A549 (cell line): ENCODE results near the gene KLHDC8B. TPM values are rescaled to one million over a fixed set of nuclear protein-coding genes. Genes with fewer than 3 reads are reported as not detected.

Source experiments
- CHD4 ChIP-seq: fragments of 200-600 bp; sonication (generic); IDR thresholded peaks from 2 replicates; pipeline ENCODE4 v1.6.1; 2016; ENCODE audit warnings: antibody characterized with exemption, mild to moderate bottlenecking, borderline replicate concordance
- EHMT2 ChIP-seq: fragments of 200-600 bp; sonication (generic); IDR thresholded peaks from 2 replicates; pipeline ENCODE4 v1.6.1; 2016; ENCODE audit warnings: antibody characterized with exemption, low read depth, mild to moderate bottlenecking, moderate library complexity
- EP300 ChIP-seq, 2 experiments: fragments of >200 bp; sonication (Bioruptor Twin); formaldehyde crosslinking; IDR thresholded peaks; 2 replicates in 1 of 2; 3 replicates in 1 of 2; pipeline ENCODE4 v1.6.1; 2016 to 2017
- ESRRA ChIP-seq: fragments of 150-350 bp; IDR thresholded peaks from 2 replicates; pipeline ENCODE4 v1.6.1; 2014; ENCODE audit warnings: mild to moderate bottlenecking, low read length, borderline replicate concordance
- FOSL2 ChIP-seq, 2 experiments: fragments of 450-650 bp in 1 of 2; fragments of >200 bp in 1 of 2; sonication (Bioruptor Twin) in 1 of 2; formaldehyde crosslinking; IDR thresholded peaks; 2 replicates each; pipeline versions ENCODE4 v1.5.0 to v1.6.1; 2016 to 2020; ENCODE audit warnings: mild to moderate bottlenecking in 1 of 2, moderate library complexity in 1 of 2
- HDAC2 ChIP-seq: fragments of 200-600 bp; sonication (generic); IDR thresholded peaks from 2 replicates; pipeline ENCODE4 v1.6.1; 2016
- HOXB5 ChIP-seq: fragments of 250-450 bp; sonication (Bioruptor Pico); IDR thresholded peaks from 2 replicates; pipeline ENCODE4 v1.5.0; 2020; ENCODE audit warnings: mild to moderate bottlenecking, moderate library complexity
- JUN ChIP-seq, 2 experiments: fragments of >200 bp; sonication (Bioruptor Twin); formaldehyde crosslinking; IDR thresholded peaks; 2 replicates in 1 of 2; 3 replicates in 1 of 2; pipeline ENCODE4 v1.6.1; 2016 to 2017
- KDM1A ChIP-seq: fragments of 200-600 bp; sonication (generic); IDR thresholded peaks from 2 replicates; pipeline ENCODE4 v1.6.1; 2016; ENCODE audit warnings: low read depth, mild to moderate bottlenecking
- MAFK ChIP-seq: fragments of 450-650 bp; IDR thresholded peaks from 2 replicates; pipeline ENCODE4 v1.6.1; 2014; ENCODE audit not compliant: partially characterized antibody
- NFE2L2 ChIP-seq: fragments of 150-350 bp; conservative IDR thresholded peaks from 2 replicates; pipeline ENCODE4 v1.6.1; 2014; ENCODE audit warnings: low read length
- NR3C1 ChIP-seq: fragments of >200 bp; sonication (Bioruptor Twin); formaldehyde crosslinking; IDR thresholded peaks from 3 replicates; pipeline ENCODE4 v1.6.1; 2017
- PBX3 ChIP-seq: IDR thresholded peaks from 2 replicates; pipeline ENCODE4 v1.6.1; 2012
- POLR2A ChIP-seq: IDR thresholded peaks from 2 replicates; pipeline ENCODE4 v1.6.1; 2012; ENCODE audit warnings: mild to moderate bottlenecking, low read length
- POLR2AphosphoS2 ChIP-seq: conservative IDR thresholded peaks from 2 replicates; pipeline ENCODE4 v1.6.1; 2012; ENCODE audit warnings: low read length, improper control_type of control experiment, inconsistent platforms
- RAD21 ChIP-seq, 2 experiments: fragments of >200 bp in 1 of 2; sonication (Bioruptor Twin) in 1 of 2; formaldehyde crosslinking in 1 of 2; IDR thresholded peaks in 1 of 2; conservative IDR thresholded peaks in 1 of 2; 2 replicates in 1 of 2; 3 replicates in 1 of 2; pipeline ENCODE4 v1.6.1; 2012 to 2018; ENCODE audit warnings: inconsistent platforms in 1 of 2
- RARB ChIP-seq: fragments of 250-450 bp; sonication (Bioruptor Pico); IDR thresholded peaks from 2 replicates; pipeline ENCODE4 v1.8.0; 2021; ENCODE audit warnings: mild to moderate bottlenecking, moderate library complexity
- RFX5 ChIP-seq: fragments of 450-650 bp; IDR thresholded peaks from 2 replicates; pipeline ENCODE4 v1.7.1; 2014; ENCODE audit warnings: antibody characterized with exemption, mild to moderate bottlenecking, moderate library complexity
- RNF2 ChIP-seq: fragments of 200-600 bp; sonication (generic); IDR thresholded peaks from 2 replicates; pipeline ENCODE4 v1.6.1; 2016; ENCODE audit warnings: low read depth, mild to moderate bottlenecking, antibody characterized with exemption, moderate library complexity, borderline replicate concordance
- SREBF2 ChIP-seq: fragments of 450-650 bp; IDR thresholded peaks from 2 replicates; pipeline ENCODE4 v1.6.1; 2014; ENCODE audit warnings: mild to moderate bottlenecking, moderate library complexity
- USF2 ChIP-seq: fragments of 450-650 bp; IDR thresholded peaks from 2 replicates; pipeline ENCODE4 v1.6.1; 2014; ENCODE audit warnings: antibody characterized with exemption
- ZC3H11A ChIP-seq: fragments of 450-650 bp; IDR thresholded peaks from 2 replicates; pipeline ENCODE4 v1.6.1; 2014; ENCODE audit warnings: antibody characterized with exemption, mild to moderate bottlenecking
- ZFP36 ChIP-seq: fragments of 450-650 bp; IDR thresholded peaks from 2 replicates; pipeline ENCODE4 v1.6.1; 2014; ENCODE audit warnings: borderline replicate concordance; ENCODE audit not compliant: partially characterized antibody
- polyA plus RNA-seq, 4 experiments: library from polyadenylated mRNA; depleted of rRNA in 3 of 4; stranded (reverse); fragments of >200 nt; fragmentation: RNase III in 1 of 4; extraction: RNeasy Plus Mini Kit Qiagen cat#74134 plus additional on column Dnase treatment in 1 of 4; gene quantifications; 2 replicates in 3 of 4; 3 replicates in 1 of 4; pipeline ENCODE4 v1.2.3, GENCODE V29; 2011 to 2017
- TF ChIP-seq, protein P1 (sequence below): fragments of 200-600 bp; sonication (generic); IDR thresholded peaks from 2 replicates; pipeline ENCODE4 v1.6.1; 2016; ENCODE audit warnings: antibody characterized with exemption, mild to moderate bottlenecking, moderate library complexity
- TF ChIP-seq, protein P2 (sequence below): fragments of >200 bp; sonication (Bioruptor Twin); formaldehyde crosslinking; IDR thresholded peaks from 3 replicates; pipeline ENCODE4 v1.5.1; 2016
- TF ChIP-seq, protein P3 (sequence below): IDR thresholded peaks from 2 replicates; pipeline ENCODE4 v1.6.1; 2012

KLHDC8B gene
- polyA plus RNA-seq, 2 of the 4 experiments (the other 2 are of a cell fraction), result 7.4 to 9.9 TPM

- TF ChIP-seq, protein P1, sequence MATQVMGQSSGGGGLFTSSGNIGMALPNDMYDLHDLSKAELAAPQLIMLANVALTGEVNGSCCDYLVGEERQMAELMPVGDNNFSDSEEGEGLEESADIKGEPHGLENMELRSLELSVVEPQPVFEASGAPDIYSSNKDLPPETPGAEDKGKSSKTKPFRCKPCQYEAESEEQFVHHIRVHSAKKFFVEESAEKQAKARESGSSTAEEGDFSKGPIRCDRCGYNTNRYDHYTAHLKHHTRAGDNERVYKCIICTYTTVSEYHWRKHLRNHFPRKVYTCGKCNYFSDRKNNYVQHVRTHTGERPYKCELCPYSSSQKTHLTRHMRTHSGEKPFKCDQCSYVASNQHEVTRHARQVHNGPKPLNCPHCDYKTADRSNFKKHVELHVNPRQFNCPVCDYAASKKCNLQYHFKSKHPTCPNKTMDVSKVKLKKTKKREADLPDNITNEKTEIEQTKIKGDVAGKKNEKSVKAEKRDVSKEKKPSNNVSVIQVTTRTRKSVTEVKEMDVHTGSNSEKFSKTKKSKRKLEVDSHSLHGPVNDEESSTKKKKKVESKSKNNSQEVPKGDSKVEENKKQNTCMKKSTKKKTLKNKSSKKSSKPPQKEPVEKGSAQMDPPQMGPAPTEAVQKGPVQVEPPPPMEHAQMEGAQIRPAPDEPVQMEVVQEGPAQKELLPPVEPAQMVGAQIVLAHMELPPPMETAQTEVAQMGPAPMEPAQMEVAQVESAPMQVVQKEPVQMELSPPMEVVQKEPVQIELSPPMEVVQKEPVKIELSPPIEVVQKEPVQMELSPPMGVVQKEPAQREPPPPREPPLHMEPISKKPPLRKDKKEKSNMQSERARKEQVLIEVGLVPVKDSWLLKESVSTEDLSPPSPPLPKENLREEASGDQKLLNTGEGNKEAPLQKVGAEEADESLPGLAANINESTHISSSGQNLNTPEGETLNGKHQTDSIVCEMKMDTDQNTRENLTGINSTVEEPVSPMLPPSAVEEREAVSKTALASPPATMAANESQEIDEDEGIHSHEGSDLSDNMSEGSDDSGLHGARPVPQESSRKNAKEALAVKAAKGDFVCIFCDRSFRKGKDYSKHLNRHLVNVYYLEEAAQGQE, result no peak
- TF ChIP-seq SREBF2, result no peak
- no peak for TF ChIP-seq HOXB5
- no peak for TF ChIP-seq KDM1A
- peak; percentile 31 for TF ChIP-seq POLR2A
- TF ChIP-seq, protein P2, sequence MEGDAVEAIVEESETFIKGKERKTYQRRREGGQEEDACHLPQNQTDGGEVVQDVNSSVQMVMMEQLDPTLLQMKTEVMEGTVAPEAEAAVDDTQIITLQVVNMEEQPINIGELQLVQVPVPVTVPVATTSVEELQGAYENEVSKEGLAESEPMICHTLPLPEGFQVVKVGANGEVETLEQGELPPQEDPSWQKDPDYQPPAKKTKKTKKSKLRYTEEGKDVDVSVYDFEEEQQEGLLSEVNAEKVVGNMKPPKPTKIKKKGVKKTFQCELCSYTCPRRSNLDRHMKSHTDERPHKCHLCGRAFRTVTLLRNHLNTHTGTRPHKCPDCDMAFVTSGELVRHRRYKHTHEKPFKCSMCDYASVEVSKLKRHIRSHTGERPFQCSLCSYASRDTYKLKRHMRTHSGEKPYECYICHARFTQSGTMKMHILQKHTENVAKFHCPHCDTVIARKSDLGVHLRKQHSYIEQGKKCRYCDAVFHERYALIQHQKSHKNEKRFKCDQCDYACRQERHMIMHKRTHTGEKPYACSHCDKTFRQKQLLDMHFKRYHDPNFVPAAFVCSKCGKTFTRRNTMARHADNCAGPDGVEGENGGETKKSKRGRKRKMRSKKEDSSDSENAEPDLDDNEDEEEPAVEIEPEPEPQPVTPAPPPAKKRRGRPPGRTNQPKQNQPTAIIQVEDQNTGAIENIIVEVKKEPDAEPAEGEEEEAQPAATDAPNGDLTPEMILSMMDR, result no peak
- TF ChIP-seq PBX3, result 0 out of 2 replicates have a peak, but pooled peaks have one; percentile 39
- no peak for TF ChIP-seq EP300 (IDR thresholded peaks at IDR 0.05)
- TF ChIP-seq USF2, result no peak
- TF ChIP-seq POLR2AphosphoS2, result no peak
- TF ChIP-seq, protein P3, sequence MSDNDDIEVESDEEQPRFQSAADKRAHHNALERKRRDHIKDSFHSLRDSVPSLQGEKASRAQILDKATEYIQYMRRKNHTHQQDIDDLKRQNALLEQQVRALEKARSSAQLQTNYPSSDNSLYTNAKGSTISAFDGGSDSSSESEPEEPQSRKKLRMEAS, result peak; percentile 51; the same call in 1 of the 2 replicates
- no peak for TF ChIP-seq HDAC2
- no peak for TF ChIP-seq NR3C1
- TF ChIP-seq ZFP36, result peak; percentile 88
- peak in 1 of 2 experiments; percentile 84; a peak in 3 of 5 replicates for TF ChIP-seq JUN (IDR thresholded peaks at IDR 0.05)
- TF ChIP-seq RAD21 (conservative IDR thresholded peaks at IDR 0.05 in 1 of 2, IDR thresholded peaks at IDR 0.05 in 1 of 2), result no peak
- TF ChIP-seq ZC3H11A, result no peak
- no peak for TF ChIP-seq RFX5
- no peak for TF ChIP-seq NFE2L2
- peak; percentile 83 for TF ChIP-seq EHMT2
- TF ChIP-seq ESRRA, result no peak
- no peak for TF ChIP-seq RARB (CRISPR knock-in tag)
- no peak for TF ChIP-seq CHD4
- TF ChIP-seq MAFK, result no peak
- no peak for TF ChIP-seq FOSL2 (IDR thresholded peaks at IDR 0.05)
- no peak for TF ChIP-seq FOSL2 (CRISPR knock-in tag; IDR thresholded peaks at IDR 0.05)
- TF ChIP-seq RNF2, result no peak
These were observed 5.3 kb upstream of the KLHDC8B start, which contains the start of gene CCDC71 (continued) for GRCh38 chr3:49165771-49166751.
